ENCODE results near the gene STXBP5. TPM values are rescaled to one million over a fixed set of nuclear protein-coding genes. Genes with fewer than 3 reads are reported as not detected.

Gene STXBP5
- 12.0 to 18.5 TPM (median 16.9 TPM) in 5 replicates for total RNA-seq (2022; extraction: Qiagen RNA extraction; ENCODE audit: low read depth)

DNA sequence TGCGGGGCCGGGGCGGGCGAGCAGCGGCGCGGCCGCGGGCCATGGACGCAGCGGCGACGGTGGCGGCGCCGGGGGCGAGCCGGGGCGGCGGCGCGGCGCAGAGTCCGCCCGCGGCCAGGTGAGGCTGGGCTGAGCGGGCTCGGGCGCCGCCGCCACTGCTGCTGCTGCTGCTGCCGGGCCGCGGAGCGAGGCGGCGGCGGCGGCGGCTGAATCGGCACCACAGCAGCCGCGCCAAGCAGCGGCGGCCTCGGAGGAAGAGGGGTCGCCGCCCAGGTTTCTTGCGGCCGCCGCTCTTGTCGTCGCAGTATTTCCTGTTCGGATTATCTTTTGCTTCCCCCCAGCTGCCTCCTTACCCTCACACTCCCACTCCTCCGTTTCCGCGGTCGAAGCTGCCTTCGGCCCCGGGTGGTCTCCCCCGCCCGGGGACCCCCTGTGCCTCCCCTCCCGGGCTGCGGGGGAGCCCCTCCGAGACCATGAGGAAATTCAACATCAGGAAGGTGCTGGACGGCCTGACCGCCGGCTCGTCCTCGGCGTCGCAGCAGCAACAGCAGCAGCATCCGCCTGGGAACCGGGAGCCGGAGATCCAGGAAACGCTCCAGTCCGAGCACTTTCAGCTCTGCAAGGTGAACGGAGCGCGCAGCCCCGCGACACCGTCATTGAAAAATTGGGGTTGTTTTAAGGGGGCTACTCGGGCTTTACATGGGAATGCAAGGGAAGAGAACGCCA is at the start of gene STXBP5:
Gene STXBP5 (plus strand): TSS at position 358 of the 726 bp plus-strand sequence. CDS start 116 bp downstream, at position 474.

